ENCODE measurements around the gene PHIP. TPM values are rescaled to one million over a fixed set of nuclear protein-coding genes. Genes with fewer than 3 reads are reported as not detected.
A peak's percentile ranks its signal among the peaks of the same experiment; 100 is the strongest.

The PHIP gene
- total and polyA plus RNA-seq, 9 of the 15 experiments (the other 6 are each of a cell fraction or from before 2014, with no cell fraction given) = 8.1 to 36.3 (median 16.5) TPM

GRCh38 chr6:78948785-78949184, 129.3 kb downstream of the PHIP start:
- Histone ChIP-seq H2AFZ (ENCODE audit: low read depth, low read length) (no peak overlapping the region), H3K27me3 (ENCODE audit: control insufficient read depth in 2 of 2, insufficient read depth in 2 of 2, low read length in 2 of 2) (no peaks in the 10 kb centered on the region), H3K36me3 (ENCODE audit: control insufficient read depth, insufficient read depth, low read length) (peaks cover 94% of the 10 kb centered on the region), H3K4me1 (replicated peaks in 1 of 2; ENCODE audit: control insufficient read depth in 2 of 2, insufficient read depth in 2 of 2, low read length in 2 of 2) (no peaks in the 10 kb centered on the region), H3K9me3 (replicated peaks; ENCODE audit: control insufficient read depth, insufficient read depth, low read depth, low read length) (peaks cover 2% of the 10 kb centered on the region), H3K79me2 (ENCODE audit: control insufficient read depth, insufficient read depth, low read length) (no peaks in the 10 kb centered on the region), H3K4me3 (no peak overlapping the region), H3K4me2 (ENCODE audit: insufficient read depth, low read length) (no peak overlapping the region), H3K9me1 (ENCODE audit: control insufficient read depth, insufficient read depth, low read length) (no peaks in the 10 kb centered on the region), H3K27ac (ENCODE audit: extremely low read depth, low read depth, low read length) (no peak overlapping the region), H4K20me1 (replicated peaks; ENCODE audit: control insufficient read depth, insufficient read depth, low read length) (no peaks in the 10 kb centered on the region), H3K9ac (ENCODE audit: insufficient read depth in 1 of 2, low read depth in 2 of 2, low read length in 2 of 2) (no peak overlapping the region)
- 100% methylated on average over 3 of the region's 3 CpGs for WGBS (ENCODE audit: insufficient coverage, low coverage, missing lambda C conversion rate)
- POLR2A ChIA-PET = no interaction called here
- in situ Hi-C loops (cut with MboI) = no loop called here
- DNase-seq (ENCODE audit: extremely low read depth in 1 of 4, low spot score in 3 of 4) (no peak), FAIRE-seq (no peak), ATAC-seq (no peak)
- CTCF ChIA-PET (ENCODE audit: low intra/inter-chr PET ratio) = no interaction called here
- intact Hi-C loops (cut with micrococcal nuclease) = loop anchor here (10.0 kb wide), 1 partner anchor 516 kb away; no protein-coding TSS in a partner anchor
- no TSS peak for BruUV-seq (replicated peaks)
- TF ChIP-seq RBM22 (IDR thresholded peaks at IDR 0.05; ENCODE audit: low read depth, low read length, poor library complexity, severe bottlenecking) (no peak), CBX3 (IDR thresholded peaks at IDR 0.05; ENCODE audit: borderline replicate concordance in 1 of 2, low read length in 2 of 2) (0 out of 3 replicates have a peak, but pooled peaks of 1 of the 2 experiments have one; percentile 19), RBM25 (IDR thresholded peaks at IDR 0.05; ENCODE audit: low read depth, low read length, severe bottlenecking) (peak; percentile 27)

DNA sequence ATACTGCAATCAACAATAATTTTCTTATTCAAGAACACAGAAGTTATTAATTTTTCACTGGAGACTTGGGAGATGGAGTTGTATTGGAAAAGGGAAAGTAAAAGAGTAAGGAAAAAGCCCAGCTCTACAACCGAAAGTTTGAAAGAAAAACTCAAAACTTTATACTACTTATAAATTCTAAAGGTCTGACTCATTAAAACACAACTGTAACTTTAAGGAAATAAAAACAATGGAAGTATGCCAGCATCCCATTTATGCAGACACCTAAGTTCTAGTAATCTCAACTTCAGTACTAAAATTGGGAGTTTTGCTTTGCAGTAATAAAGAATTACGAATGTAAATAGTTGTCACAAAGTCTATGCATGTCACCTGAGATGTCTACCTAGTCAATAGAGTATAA, 130.1 kb downstream of the PHIP start:
- no peak for FAIRE-seq
- H3K9ac ChIP-seq (ENCODE audit: insufficient read depth in 1 of 2, low read depth in 2 of 2, low read length in 2 of 2) = no peak overlapping the region

More for the DNA sequence above, 130.1 kb downstream of the PHIP start:
- no TSS peak for BruUV-seq (replicated peaks)
- H3K79me2 ChIP-seq (ENCODE audit: control insufficient read depth, insufficient read depth, low read length) = no peaks in the 10 kb centered on the region
- CTCF ChIA-PET (ENCODE audit: low intra/inter-chr PET ratio) = no interaction called here
- H3K27ac ChIP-seq (ENCODE audit: extremely low read depth, low read depth, low read length) = no peak overlapping the region
- H3K27me3 ChIP-seq (ENCODE audit: control insufficient read depth in 2 of 2, insufficient read depth in 2 of 2, low read length in 2 of 2) = no peaks in the 10 kb centered on the region
- in situ Hi-C loops (cut with MboI) = no loop called here
- no peak for DNase-seq (ENCODE audit: extremely low read depth in 1 of 4, low spot score in 3 of 4)
- H3K4me2 ChIP-seq (ENCODE audit: insufficient read depth, low read length) = no peak overlapping the region
- peaks cover 94% of the 10 kb centered on the region for H3K36me3 ChIP-seq (ENCODE audit: control insufficient read depth, insufficient read depth, low read length)
- H2AFZ ChIP-seq (ENCODE audit: low read depth, low read length) = no peak overlapping the region
- POLR2A ChIA-PET = interaction anchor here (0.9 kb wide), 1 partner anchor 12 kb away, joined by 3 read pairs; no protein-coding TSS in a partner anchor
- H4K20me1 ChIP-seq (replicated peaks; ENCODE audit: control insufficient read depth, insufficient read depth, low read length) = no peaks in the 10 kb centered on the region
- H3K9me3 ChIP-seq (replicated peaks; ENCODE audit: control insufficient read depth, insufficient read depth, low read depth, low read length) = peaks cover 2% of the 10 kb centered on the region
- no peak for TF ChIP-seq POLR2B (IDR thresholded peaks at IDR 0.05; ENCODE audit: low read depth, partially characterized antibody)
- TF ChIP-seq ZNF76 (CRISPR knock-in tag; IDR thresholded peaks at IDR 0.05; ENCODE audit: borderline replicate concordance) = no peak
- no peak for TF ChIP-seq THAP12 (CRISPR knock-in tag; IDR thresholded peaks at IDR 0.05)
- no peak for TF ChIP-seq SP2 (IDR thresholded peaks at IDR 0.05; ENCODE audit: extremely low read depth, low read depth, low read length, poor library complexity, severe bottlenecking)
- no peak for TF ChIP-seq WHSC1 (IDR thresholded peaks at IDR 0.05; ENCODE audit: low read length)
- no peak for TF ChIP-seq ZNF408 (CRISPR knock-in tag; IDR thresholded peaks at IDR 0.05; ENCODE audit: low read depth)
- ATAC-seq = no peak
- H3K4me3 ChIP-seq = no peak overlapping the region
- H3K9me1 ChIP-seq (ENCODE audit: control insufficient read depth, insufficient read depth, low read length) = no peaks in the 10 kb centered on the region
- 98% methylated on average over 2 of the region's 2 CpGs for WGBS (ENCODE audit: insufficient coverage, low coverage, missing lambda C conversion rate)
- intact Hi-C loops (cut with micrococcal nuclease) = loop anchor here (10.0 kb wide), 1 partner anchor 517 kb away; no protein-coding TSS in a partner anchor
- no peaks in the 10 kb centered on the region for H3K4me1 ChIP-seq (replicated peaks in 1 of 2; ENCODE audit: control insufficient read depth in 2 of 2, insufficient read depth in 2 of 2, low read length in 2 of 2)

Data from K562 (cell line).